HEK293 (cell line): Measurements from ENCODE around the gene CPAMD8.
"Not testable (repeated sequence)": the region's sequence is repeated elsewhere in the genome, so short reads cannot be mapped to it uniquely, and the experiment has no call there.

Experiments used
- CTCF ChIA-PET: fragments of 350-600 bp; formaldehyde crosslinking; extraction: SDS; loops from one replicate; lab custom pipeline; 2021; ENCODE audit warnings: antibody characterized with exemption; lab: Yijun Ruan, JAX
- POLR2A ChIA-PET: fragments of 300-600 bp; formaldehyde crosslinking; extraction: SDS; loops from one replicate; lab custom pipeline; 2020; ENCODE audit warnings: antibody characterized with exemption, inconsistent platforms; lab: Yijun Ruan, JAX
- H3K27ac ChIP-seq: fragments of 200-500 bp; sonication (Bioruptor generic); 2 replicates; pipeline ENCODE4 v1.5.1; 2014; ENCODE audit warnings: low read depth, low read length, control low read depth, inconsistent platforms; ENCODE audit errors: extremely low read depth
- H3K36me3 ChIP-seq, 2 experiments: fragments of 200-500 bp in 1 of 2; sonication (Bioruptor generic) in 1 of 2; 1 replicate in 1 of 2; 2 replicates in 1 of 2; pipeline ENCODE4 v1.5.1; 2014 to 2017; ENCODE audit warnings: inconsistent platforms in 2 of 2, low read length in 2 of 2; ENCODE audit not compliant: control insufficient read depth in 2 of 2, insufficient read depth in 1 of 2
- H3K4me1 ChIP-seq: fragments of 200-500 bp; sonication (Bioruptor generic); 2 replicates; pipeline ENCODE4 v1.5.1; 2014; ENCODE audit warnings: mild to moderate bottlenecking, low read length, inconsistent platforms; ENCODE audit not compliant: control insufficient read depth, insufficient read depth
- H3K4me3 ChIP-seq: 2 replicates; pipeline ENCODE4 v1.5.1; 2011; ENCODE audit warnings: low read depth, mild to moderate bottlenecking, control low read depth, low read length, moderate library complexity
- H3K9me3 ChIP-seq: fragments of 200-500 bp; sonication (Bioruptor generic); 2 replicates; pipeline ENCODE4 v1.5.1; 2014; ENCODE audit warnings: low read depth, low read length, inconsistent platforms; ENCODE audit not compliant: control insufficient read depth, insufficient read depth
- CTCF ChIP-seq: fragments of 450-650 bp; formaldehyde crosslinking; IDR thresholded peaks from 2 replicates; pipeline ENCODE4 v1.5.1; 2016; ENCODE audit warnings: missing biosample characterization, missing genetic modification characterization
- FEZF1 ChIP-seq: fragments of 450-650 bp; formaldehyde crosslinking; IDR thresholded peaks from 2 replicates; pipeline ENCODE4 v1.5.1; 2016; ENCODE audit warnings: missing biosample characterization, missing genetic modification characterization
- GLI4 ChIP-seq: fragments of 450-650 bp; formaldehyde crosslinking; IDR thresholded peaks from 2 replicates; pipeline ENCODE4 v1.5.1; 2016; ENCODE audit warnings: missing biosample characterization, missing genetic modification characterization
- KLF8 ChIP-seq: fragments of 450-650 bp; formaldehyde crosslinking; IDR thresholded peaks from 2 replicates; pipeline ENCODE4 v1.5.1; 2016; ENCODE audit warnings: missing biosample characterization, missing genetic modification characterization
- OVOL3 ChIP-seq: fragments of 450-650 bp; formaldehyde crosslinking; IDR thresholded peaks from 2 replicates; pipeline ENCODE4 v1.5.1; 2016; ENCODE audit warnings: missing biosample characterization, missing genetic modification characterization
- SALL2 ChIP-seq: fragments of 450-650 bp; formaldehyde crosslinking; IDR thresholded peaks from 2 replicates; pipeline ENCODE4 v1.5.0; 2017; ENCODE audit warnings: missing biosample characterization, mild to moderate bottlenecking, missing genetic modification characterization, borderline replicate concordance
- SETDB1 ChIP-seq: IDR thresholded peaks from one replicate; pipeline ENCODE4 v1.6.1; 2017; ENCODE audit warnings: mild to moderate bottlenecking, low read length, moderate library complexity, mixed read lengths; ENCODE audit not compliant: insufficient read length
- ZFP3 ChIP-seq: fragments of 450-650 bp; formaldehyde crosslinking; IDR thresholded peaks from 2 replicates; pipeline ENCODE4 v1.5.1; 2016; ENCODE audit warnings: low read depth, missing biosample characterization, missing genetic modification characterization
- ZFP69B ChIP-seq: fragments of 450-650 bp; formaldehyde crosslinking; IDR thresholded peaks from 2 replicates; pipeline ENCODE4 v1.5.1; 2016; ENCODE audit warnings: missing biosample characterization, missing genetic modification characterization
- ZNF157 ChIP-seq: fragments of 450-650 bp; formaldehyde crosslinking; IDR thresholded peaks from 2 replicates; pipeline ENCODE4 v1.5.1; 2016; ENCODE audit warnings: missing biosample characterization, missing genetic modification characterization
- ZNF302 ChIP-seq: fragments of 450-650 bp; formaldehyde crosslinking; IDR thresholded peaks from 2 replicates; pipeline ENCODE4 v1.5.1; 2016; ENCODE audit warnings: missing biosample characterization, missing genetic modification characterization, low read depth
- ZNF324 ChIP-seq: fragments of 450-650 bp; formaldehyde crosslinking; IDR thresholded peaks from 2 replicates; pipeline ENCODE4 v1.5.1; 2016; ENCODE audit warnings: missing biosample characterization, missing genetic modification characterization
- ZNF350 ChIP-seq: fragments of 450-650 bp; formaldehyde crosslinking; IDR thresholded peaks from 2 replicates; pipeline ENCODE4 v1.5.0; 2017; ENCODE audit warnings: missing biosample characterization, mild to moderate bottlenecking, missing genetic modification characterization
- ZNF37A ChIP-seq: fragments of 450-650 bp; IDR thresholded peaks from 2 replicates; pipeline ENCODE4 v1.5.1; 2018; ENCODE audit warnings: missing biosample characterization, missing genetic modification characterization
- ZNF391 ChIP-seq: fragments of 450-650 bp; formaldehyde crosslinking; IDR thresholded peaks from 2 replicates; pipeline ENCODE4 v1.5.1; 2016; ENCODE audit warnings: low read depth, missing biosample characterization, missing genetic modification characterization, borderline replicate concordance
- ZNF404 ChIP-seq: fragments of 450-650 bp; formaldehyde crosslinking; IDR thresholded peaks from 2 replicates; pipeline ENCODE4 v1.5.1; 2017; ENCODE audit warnings: missing biosample characterization, missing genetic modification characterization
- ZNF518A ChIP-seq: fragments of 450-650 bp; formaldehyde crosslinking; conservative IDR thresholded peaks from 2 replicates; pipeline ENCODE4 v1.5.1; 2016; ENCODE audit warnings: low read depth, missing biosample characterization, missing genetic modification characterization
- ZNF529 ChIP-seq: fragments of 450-650 bp; formaldehyde crosslinking; IDR thresholded peaks from 2 replicates; pipeline ENCODE4 v1.5.1; 2017; ENCODE audit warnings: missing genetic modification characterization, missing biosample characterization; ENCODE audit not compliant: insufficient replicate concordance
- ZNF660 ChIP-seq: fragments of 450-650 bp; IDR thresholded peaks from 2 replicates; pipeline ENCODE4 v1.5.1; 2018; ENCODE audit warnings: missing biosample characterization, mild to moderate bottlenecking, missing genetic modification characterization
- ZNF777 ChIP-seq: fragments of 450-650 bp; formaldehyde crosslinking; IDR thresholded peaks from 2 replicates; pipeline ENCODE4 v1.5.1; 2017; ENCODE audit warnings: missing biosample characterization, missing genetic modification characterization, borderline replicate concordance
- TF ChIP-seq, protein P1 (sequence below): fragments of 450-650 bp; formaldehyde crosslinking; IDR thresholded peaks from 2 replicates; pipeline ENCODE4 v1.5.1; 2016; ENCODE audit warnings: missing biosample characterization, missing genetic modification characterization

CPAMD8 gene

GRCh38 chr19:16943090-16943489 is 83.5 kb downstream of the CPAMD8 start:
- H3K36me3 ChIP-seq, H3K4me1 ChIP-seq, POLR2A ChIA-PET, H3K9me3 ChIP-seq, H3K4me3 ChIP-seq, H3K27ac ChIP-seq: not testable (repeated sequence)
- CTCF ChIA-PET = interaction anchor here (0.6 kb wide), 1 partner anchor 129 kb away, joined by 5 read pairs; no protein-coding TSS in a partner anchor

- Histone ChIP-seq H3K4me1 (no peaks in the 10 kb centered on the region), H3K9me3 (no peaks in the 10 kb centered on the region), H3K4me3 (no peak overlapping the region), H3K36me3 (no peaks in the 10 kb centered on the region), H3K27ac (no peak overlapping the region)
- ChIA-PET POLR2A (no interaction called here), CTCF (interaction anchor here (0.6 kb wide), 1 partner anchor 129 kb away, joined by 5 read pairs; no protein-coding TSS in a partner anchor)
- no peak for TF ChIP-seq ZNF518A (tag by site-specific recombination)
- no peak for TF ChIP-seq ZNF529 (tag by site-specific recombination)
- TF ChIP-seq ZFP3 (tag by site-specific recombination) = no peak
- TF ChIP-seq ZNF302 (tag by site-specific recombination) = no peak
- TF ChIP-seq CTCF (tag by site-specific recombination) = no peak
- no peak for TF ChIP-seq ZNF777 (tag by site-specific recombination)
- TF ChIP-seq SALL2 (tag by site-specific recombination) = no peak
- TF ChIP-seq KLF8 (tag by site-specific recombination) = no peak
- no peak for TF ChIP-seq ZNF391
- no peak for TF ChIP-seq FEZF1 (tag by site-specific recombination)
- no peak for TF ChIP-seq OVOL3 (tag by site-specific recombination)
- no peak for TF ChIP-seq ZNF350 (tag by site-specific recombination)
- TF ChIP-seq ZNF324 (tag by site-specific recombination) = no peak
These were observed 84.0 kb downstream of the CPAMD8 start for GRCh38 chr19:16942583-16942982.

- Histone ChIP-seq H3K27ac (no peak overlapping the region), H3K4me3 (no peak overlapping the region), H3K4me1 (no peaks in the 10 kb centered on the region), H3K9me3 (no peaks in the 10 kb centered on the region), H3K36me3 (no peaks in the 10 kb centered on the region)
- CTCF ChIA-PET = no interaction called here
- POLR2A ChIA-PET = no interaction called here
- no peak for TF ChIP-seq ZFP69B (tag by site-specific recombination)
- no peak for TF ChIP-seq ZNF37A (tag by site-specific recombination)
- no peak for TF ChIP-seq SETDB1
- no peak for TF ChIP-seq ZNF404 (tag by site-specific recombination)
- no peak for TF ChIP-seq GLI4 (tag by site-specific recombination)
- TF ChIP-seq, protein P1, sequence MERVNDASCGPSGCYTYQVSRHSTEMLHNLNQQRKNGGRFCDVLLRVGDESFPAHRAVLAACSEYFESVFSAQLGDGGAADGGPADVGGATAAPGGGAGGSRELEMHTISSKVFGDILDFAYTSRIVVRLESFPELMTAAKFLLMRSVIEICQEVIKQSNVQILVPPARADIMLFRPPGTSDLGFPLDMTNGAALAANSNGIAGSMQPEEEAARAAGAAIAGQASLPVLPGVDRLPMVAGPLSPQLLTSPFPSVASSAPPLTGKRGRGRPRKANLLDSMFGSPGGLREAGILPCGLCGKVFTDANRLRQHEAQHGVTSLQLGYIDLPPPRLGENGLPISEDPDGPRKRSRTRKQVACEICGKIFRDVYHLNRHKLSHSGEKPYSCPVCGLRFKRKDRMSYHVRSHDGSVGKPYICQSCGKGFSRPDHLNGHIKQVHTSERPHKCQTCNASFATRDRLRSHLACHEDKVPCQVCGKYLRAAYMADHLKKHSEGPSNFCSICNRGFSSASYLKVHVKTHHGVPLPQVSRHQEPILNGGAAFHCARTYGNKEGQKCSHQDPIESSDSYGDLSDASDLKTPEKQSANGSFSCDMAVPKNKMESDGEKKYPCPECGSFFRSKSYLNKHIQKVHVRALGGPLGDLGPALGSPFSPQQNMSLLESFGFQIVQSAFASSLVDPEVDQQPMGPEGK (tag by site-specific recombination) = no peak
- no peak for TF ChIP-seq ZNF157 (tag by site-specific recombination)
- no peak for TF ChIP-seq ZNF660 (tag by site-specific recombination)
These were observed 86.0 kb downstream of the CPAMD8 start for GRCh38 chr19:16940626-16941025.

DNA sequence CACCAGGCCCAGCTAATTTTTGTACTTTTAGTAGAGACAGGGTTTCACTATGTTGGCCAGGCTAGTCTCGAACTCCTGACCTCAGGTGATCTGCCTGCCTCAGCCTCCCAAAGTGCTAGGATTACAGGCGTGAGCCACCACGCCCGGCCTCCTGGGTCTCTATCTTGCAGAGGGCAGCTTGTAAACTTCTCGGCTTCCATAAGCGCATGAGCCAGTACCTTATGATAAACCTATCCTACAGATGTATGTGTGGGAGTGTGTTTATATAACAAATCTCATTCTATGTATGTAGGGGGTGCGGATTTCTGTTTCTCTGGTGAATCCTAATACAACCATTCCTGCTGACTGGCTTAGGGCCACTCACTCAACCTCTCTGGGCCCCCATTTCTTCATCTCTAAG is 86.5 kb downstream of the CPAMD8 start:
- H3K27ac ChIP-seq, POLR2A ChIA-PET, H3K9me3 ChIP-seq, H3K4me1 ChIP-seq, H3K36me3 ChIP-seq, H3K4me3 ChIP-seq, CTCF ChIA-PET: not testable (repeated sequence)
